CD14-positive monocyte (primary cell): ENCODE data around the gene MORN5. TPM values are rescaled to one million over a fixed set of nuclear protein-coding genes. Genes with fewer than 3 reads are reported as not detected.

ENCODE experiments used
- DNase-seq, 3 donors: peaks; one replicate each; pipeline ENCODE4 v3.0.0-alpha.2; 2011 to 2022
- H2AFZ ChIP-seq: 2 replicates; pipeline ENCODE4 v1.6.0; 2012; ENCODE audit warnings: mild to moderate bottlenecking, low read depth, low read length, inconsistent platforms; ENCODE audit not compliant: insufficient read depth, poor library complexity, severe bottlenecking
- H3K27ac ChIP-seq, 2 donors: 1 replicate in 1 of 2; 2 replicates in 1 of 2; pipeline ENCODE4 v1.5.1; 2012 to 2013; ENCODE audit warnings: low read length in 2 of 2, control low read depth in 1 of 2, inconsistent platforms in 1 of 2, low read depth in 1 of 2, mild to moderate bottlenecking in 1 of 2
- H3K27me3 ChIP-seq, 2 donors: one replicate each; pipeline versions ENCODE4 v1.6.0 to v1.6.1; 2011 to 2013; ENCODE audit warnings: low read length in 2 of 2; ENCODE audit not compliant: control insufficient read depth in 2 of 2, insufficient read depth in 2 of 2
- H3K36me3 ChIP-seq, 2 donors: replicated peaks in 1 of 2; 1 replicate in 1 of 2; 2 replicates in 1 of 2; pipeline versions ENCODE4 v1.5.1 to v1.6.1; 2012 to 2013; ENCODE audit warnings: low read length in 2 of 2, control low read depth in 1 of 2, inconsistent platforms in 1 of 2, mild to moderate bottlenecking in 1 of 2; ENCODE audit not compliant: insufficient read depth in 2 of 2, control insufficient read depth in 1 of 2
- H3K4me1 ChIP-seq, 2 donors: 1 replicate in 1 of 2; 2 replicates in 1 of 2; pipeline versions ENCODE4 v1.5.1 to v1.6.1; 2012 to 2013; ENCODE audit warnings: low read length in 2 of 2, control low read depth in 1 of 2, inconsistent platforms in 1 of 2, mild to moderate bottlenecking in 1 of 2, moderate library complexity in 1 of 2; ENCODE audit not compliant: insufficient read depth in 2 of 2, control insufficient read depth in 1 of 2
- H3K4me2 ChIP-seq: replicated peaks from 2 replicates; pipeline ENCODE3; 2012; ENCODE audit warnings: low read length, moderate library complexity, mild to moderate bottlenecking; ENCODE audit not compliant: poor library complexity, severe bottlenecking; ENCODE audit errors: extremely low read depth
- H3K4me3 ChIP-seq, 3 experiments: fragments of 200-600 bp in 1 of 3; sonication (generic) in 1 of 3; replicated peaks in 1 of 3; 1 replicate in 2 of 3; 2 replicates in 1 of 3; pipeline ENCODE4 v1.5.1; 2011 to 2013; ENCODE audit warnings: low read length in 3 of 3, mild to moderate bottlenecking in 3 of 3, control low read depth in 2 of 3, low read depth in 2 of 3, inconsistent platforms in 1 of 3, moderate library complexity in 1 of 3
- H3K79me2 ChIP-seq: 2 replicates; pipeline ENCODE4 v1.6.0; 2012; ENCODE audit warnings: mild to moderate bottlenecking, control low read depth, inconsistent platforms, low read length, moderate library complexity; ENCODE audit not compliant: insufficient read depth
- H3K9ac ChIP-seq: 2 replicates; pipeline ENCODE4 v1.6.0; 2017; ENCODE audit warnings: low read length, mild to moderate bottlenecking; ENCODE audit not compliant: insufficient read depth, poor library complexity, severe bottlenecking
- H3K9me3 ChIP-seq, 2 donors: replicated peaks in 1 of 2; 1 replicate in 1 of 2; 2 replicates in 1 of 2; pipeline versions ENCODE4 v1.5.1 to v1.6.1; 2012 to 2013; ENCODE audit warnings: low read length in 2 of 2, control low read depth in 1 of 2; ENCODE audit not compliant: control insufficient read depth in 1 of 2, insufficient read depth in 1 of 2
- H4K20me1 ChIP-seq: 2 replicates; pipeline ENCODE4 v1.6.0; 2012; ENCODE audit warnings: mild to moderate bottlenecking, low read length, control low read depth, moderate library complexity; ENCODE audit not compliant: insufficient read depth
- H3K27ac Mint-ChIP-seq, 7 donors: one replicate each; pipeline ENCODE4 v1.8.0; 2020; ENCODE audit warnings: mild to moderate bottlenecking in 7 of 7, mixed read lengths in 7 of 7, moderate library complexity in 6 of 7, inconsistent platforms in 2 of 7
- H3K27me3 Mint-ChIP-seq, 3 donors: one replicate each; pipeline ENCODE4 v1.8.0; 2021 to 2022; ENCODE audit warnings: low read depth in 3 of 3, mild to moderate bottlenecking in 3 of 3, mixed read lengths in 3 of 3, moderate library complexity in 3 of 3, inconsistent platforms in 1 of 3
- H3K36me3 Mint-ChIP-seq, 2 donors: one replicate each; pipeline ENCODE4 v1.8.0; 2020; ENCODE audit warnings: mixed read lengths in 2 of 2, inconsistent platforms in 1 of 2, mild to moderate bottlenecking in 1 of 2
- H3K4me1 Mint-ChIP-seq: one replicate; pipeline ENCODE4 v1.8.0; 2020; ENCODE audit warnings: mild to moderate bottlenecking, mixed read lengths
- H3K4me3 Mint-ChIP-seq, 2 donors: one replicate each; pipeline ENCODE4 v1.8.0; 2020; ENCODE audit warnings: mild to moderate bottlenecking in 2 of 2, mixed read lengths in 2 of 2, moderate library complexity in 1 of 2
- H3K9me3 Mint-ChIP-seq, 7 donors: one replicate each; pipeline ENCODE4 v1.8.0; 2020 to 2022; ENCODE audit warnings: mixed read lengths in 7 of 7, mild to moderate bottlenecking in 6 of 7, moderate library complexity in 6 of 7, inconsistent platforms in 2 of 7
- WGBS: methylation state at CpG from one replicate; pipeline ENCODE4 v1.1.5; 2013; ENCODE audit warnings: missing lambda C conversion rate; ENCODE audit not compliant: insufficient coverage; 5-methylcytosine and 5-hydroxymethylcytosine counted together
- intact Hi-C, 2 donors: fragments of 100-400 bp; cut with micrococcal nuclease; formaldehyde crosslinking; loops; one replicate each; pipeline versions ENCODE4 v1.15.0 to v1.15.1; 2023
- polyA plus RNA-seq, 3 donors: library from polyadenylated mRNA; depleted of rRNA in 1 of 3; unstranded in 2 of 3; stranded (reverse) in 1 of 3; fragments of 300-500 nt in 2 of 3; fragments of >200 nt in 1 of 3; fragmentation: Illumina TruSeq in 2 of 3; gene quantifications; 1 replicate in 2 of 3; 2 replicates in 1 of 3; pipeline ENCODE4 v1.2.3, GENCODE V29; 2012 to 2021
- TF ChIP-seq, protein P1 (sequence below): fragments of 200-600 bp; IDR thresholded peaks from one replicate; pipeline ENCODE4 v1.8.0; 2022; ENCODE audit warnings: antibody characterized with exemption, mild to moderate bottlenecking

The MORN5 gene
- polyA plus RNA-seq, 3 donors, result not detected

DNA sequence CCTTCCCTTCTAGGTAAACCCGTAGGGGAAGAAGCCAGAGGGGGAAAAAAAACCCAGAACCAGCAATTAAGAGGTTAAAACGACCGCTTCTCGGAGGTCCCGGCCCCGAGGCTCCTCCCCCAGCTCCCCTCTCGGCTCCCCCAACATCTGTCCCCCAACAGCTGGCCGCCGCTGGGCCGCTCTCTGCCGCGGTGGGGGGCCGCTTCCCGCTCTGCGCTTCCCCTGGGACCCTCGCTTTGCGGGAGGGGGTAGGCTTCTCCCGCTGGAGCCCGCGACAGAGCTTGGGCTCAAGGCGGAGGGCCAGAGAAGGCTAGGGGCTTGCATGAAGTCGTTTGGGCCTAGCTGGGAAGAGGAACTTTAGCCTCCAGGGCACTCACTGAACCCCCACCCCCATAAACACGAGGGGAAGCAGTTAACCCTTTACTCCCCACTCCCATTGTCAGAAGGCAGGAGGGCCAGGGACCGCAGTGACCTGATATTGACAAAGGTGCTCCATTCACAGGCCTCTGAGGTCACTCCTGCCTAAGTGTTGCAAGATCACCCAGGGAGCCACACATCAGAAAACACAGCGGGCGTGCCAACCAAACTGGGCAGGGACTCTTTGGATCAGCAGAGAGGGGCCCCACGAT lies 61.6 kb downstream of the MORN5 start:
- no peak overlapping the region for H3K27ac ChIP-seq
- intact Hi-C loops, result no loop called here
- peaks cover 45 to 72% of the 10 kb centered on the region in 2 donors for H3K27me3 ChIP-seq
- no peak overlapping the region for H3K27ac Mint-ChIP-seq
- TF ChIP-seq, protein P1, sequence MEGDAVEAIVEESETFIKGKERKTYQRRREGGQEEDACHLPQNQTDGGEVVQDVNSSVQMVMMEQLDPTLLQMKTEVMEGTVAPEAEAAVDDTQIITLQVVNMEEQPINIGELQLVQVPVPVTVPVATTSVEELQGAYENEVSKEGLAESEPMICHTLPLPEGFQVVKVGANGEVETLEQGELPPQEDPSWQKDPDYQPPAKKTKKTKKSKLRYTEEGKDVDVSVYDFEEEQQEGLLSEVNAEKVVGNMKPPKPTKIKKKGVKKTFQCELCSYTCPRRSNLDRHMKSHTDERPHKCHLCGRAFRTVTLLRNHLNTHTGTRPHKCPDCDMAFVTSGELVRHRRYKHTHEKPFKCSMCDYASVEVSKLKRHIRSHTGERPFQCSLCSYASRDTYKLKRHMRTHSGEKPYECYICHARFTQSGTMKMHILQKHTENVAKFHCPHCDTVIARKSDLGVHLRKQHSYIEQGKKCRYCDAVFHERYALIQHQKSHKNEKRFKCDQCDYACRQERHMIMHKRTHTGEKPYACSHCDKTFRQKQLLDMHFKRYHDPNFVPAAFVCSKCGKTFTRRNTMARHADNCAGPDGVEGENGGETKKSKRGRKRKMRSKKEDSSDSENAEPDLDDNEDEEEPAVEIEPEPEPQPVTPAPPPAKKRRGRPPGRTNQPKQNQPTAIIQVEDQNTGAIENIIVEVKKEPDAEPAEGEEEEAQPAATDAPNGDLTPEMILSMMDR, result no peak
- H3K36me3 ChIP-seq, result no peaks in the 10 kb centered on the region
- peaks cover 3 to 24% (median 13%) of the 10 kb centered on the region in 7 donors for H3K9me3 Mint-ChIP-seq
- no peak overlapping the region for H3K4me3 ChIP-seq
- H3K4me2 ChIP-seq, result no peak overlapping the region
- no peaks in the 10 kb centered on the region for H3K79me2 ChIP-seq
- 8% methylated on average over 12 of the region's 27 CpGs for WGBS
- peak overlapping the region; percentile 41 for H2AFZ ChIP-seq
- no peak overlapping the region for H3K9ac ChIP-seq
- H3K9me3 ChIP-seq, result peaks cover 0 to 36% of the 10 kb centered on the region in 2 donors
- peaks cover 11 to 13% of the 10 kb centered on the region in 2 donors for H3K4me1 ChIP-seq
- peaks cover 35% of the 10 kb centered on the region for H3K4me1 Mint-ChIP-seq
- peaks cover 0 to 7% of the 10 kb centered on the region in 2 donors for H3K36me3 Mint-ChIP-seq
- H4K20me1 ChIP-seq, result no peaks in the 10 kb centered on the region
- H3K27me3 Mint-ChIP-seq, result peaks cover 73 to 89% (median 79%) of the 10 kb centered on the region in 3 donors
- no peak for DNase-seq
- peak overlapping the region in 1 of 2 donors; percentile 73 for H3K4me3 Mint-ChIP-seq

DNA sequence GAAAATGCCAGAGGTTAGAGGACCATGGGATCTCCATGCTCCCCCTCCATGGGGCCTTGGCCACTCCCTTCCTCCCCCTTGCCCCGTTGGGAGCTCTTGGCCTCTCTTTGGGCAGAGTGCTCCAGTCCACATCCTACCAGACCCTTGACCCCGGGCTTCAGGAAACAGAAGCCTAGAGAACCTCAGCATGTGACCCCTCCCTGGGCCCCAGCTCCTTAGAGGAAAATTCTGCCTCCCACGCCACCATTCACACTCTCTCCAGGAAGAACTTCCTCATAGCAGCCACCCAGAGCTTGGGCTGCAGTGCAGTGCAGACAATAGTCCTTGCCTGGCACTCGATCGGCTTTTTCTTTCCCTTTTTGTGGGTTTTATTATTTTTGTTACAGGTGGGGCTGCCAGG lies 63.1 kb downstream of the MORN5 start:
- Histone ChIP-seq H3K4me2 (no peak overlapping the region), H4K20me1 (no peaks in the 10 kb centered on the region), H3K9ac (no peak overlapping the region), H3K4me1 (peaks cover 11 to 13% of the 10 kb centered on the region in 2 donors), H2AFZ (no peak overlapping the region), H3K9me3 (peaks cover 0 to 36% of the 10 kb centered on the region in 2 donors), H3K4me3 (no peak overlapping the region), H3K36me3 (no peaks in the 10 kb centered on the region), H3K27me3 (peaks cover 43 to 71% of the 10 kb centered on the region in 2 donors), H3K79me2 (no peaks in the 10 kb centered on the region), H3K27ac (no peak overlapping the region)
- Mint-ChIP-seq H3K9me3 (peaks cover 3 to 24% (median 16%) of the 10 kb centered on the region in 7 donors), H3K27me3 (peaks cover 68 to 89% (median 78%) of the 10 kb centered on the region in 3 donors), H3K27ac (no peak overlapping the region), H3K36me3 (peaks cover 0 to 7% of the 10 kb centered on the region in 2 donors), H3K4me3 (peak overlapping the region; percentile 62 to 83), H3K4me1 (peaks cover 41% of the 10 kb centered on the region)
- DNase-seq, result no peak
- TF ChIP-seq, protein P1, result no peak
- WGBS, result 12% methylated on average over 3 of the region's 5 CpGs
- intact Hi-C loops, result no loop called here
